ENCODE results near the gene ARFIP2. TPM values are rescaled to one million over a fixed set of nuclear protein-coding genes. Genes with fewer than 3 reads are reported as not detected.
"Not testable (repeated sequence)": the region's sequence is repeated elsewhere in the genome, so short reads cannot be mapped to it uniquely, and the experiment has no call there.

ARFIP2 gene, protein sequence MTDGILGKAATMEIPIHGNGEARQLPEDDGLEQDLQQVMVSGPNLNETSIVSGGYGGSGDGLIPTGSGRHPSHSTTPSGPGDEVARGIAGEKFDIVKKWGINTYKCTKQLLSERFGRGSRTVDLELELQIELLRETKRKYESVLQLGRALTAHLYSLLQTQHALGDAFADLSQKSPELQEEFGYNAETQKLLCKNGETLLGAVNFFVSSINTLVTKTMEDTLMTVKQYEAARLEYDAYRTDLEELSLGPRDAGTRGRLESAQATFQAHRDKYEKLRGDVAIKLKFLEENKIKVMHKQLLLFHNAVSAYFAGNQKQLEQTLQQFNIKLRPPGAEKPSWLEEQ
- total RNA-seq (ENCODE audit: low replicate concordance) = 60.9 and 77.3 TPM in 2 replicates
- long read RNA-seq, transcript ARFIP2-202 (8 exons, 1,868 nt) = minor isoform, 40 of 119 reads
- long read RNA-seq, transcript ARFIP2-201 (8 exons, 2,543 nt) = major isoform, 46 of 119 reads
- long read RNA-seq, transcript ARFIP2-203 (7 exons, 1,430 nt) = minor isoform, 7 of 119 reads
- long read RNA-seq, partial matches to known transcripts = 11 of 119 reads
- long read RNA-seq, other reads (novel, unspliced or antisense) = 15 of 119 reads

DNA sequence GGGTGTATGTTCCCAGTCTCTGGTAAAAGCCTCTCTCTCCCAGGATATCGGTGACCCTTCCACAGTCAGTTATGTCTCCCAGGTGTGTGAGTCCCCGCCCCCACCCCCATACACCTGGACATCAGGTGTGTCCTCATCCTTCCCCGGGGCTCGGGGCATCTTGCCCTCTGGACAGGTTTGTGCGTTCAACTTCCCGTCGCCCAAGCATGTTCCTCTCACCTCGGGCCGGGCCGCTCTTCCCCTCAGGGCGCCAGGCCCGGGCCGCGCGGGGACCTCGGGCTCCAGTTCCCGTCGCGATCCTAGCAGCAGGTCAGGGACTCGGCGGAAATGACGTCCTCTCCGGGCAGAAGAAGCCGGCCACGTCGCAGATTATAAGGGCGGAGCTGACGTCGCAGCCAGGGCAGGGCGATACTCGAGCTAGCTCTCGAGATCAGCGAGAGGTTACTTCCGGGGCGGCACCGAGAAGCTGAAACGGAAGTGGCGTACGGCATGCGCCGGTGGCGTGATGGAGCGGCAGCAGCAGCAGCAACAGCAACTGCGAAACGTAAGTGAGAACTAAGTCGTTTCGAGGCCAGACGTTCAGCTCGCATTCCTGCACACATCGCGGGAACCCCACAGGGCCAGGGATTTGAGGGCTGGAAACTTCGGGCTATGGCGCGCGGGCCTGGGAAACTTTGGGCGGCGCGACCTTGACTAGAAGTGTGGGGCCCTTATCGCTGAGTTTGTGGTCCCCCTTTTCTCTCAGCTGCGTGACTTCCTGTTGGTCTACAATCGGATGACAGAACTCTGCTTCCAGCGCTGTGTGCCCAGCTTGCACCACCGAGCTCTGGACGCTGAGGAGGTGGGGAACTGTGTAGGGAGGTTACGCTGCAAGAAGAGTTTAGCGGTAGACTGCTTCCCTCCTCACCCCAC lies at the start of gene ARFIP2, which contains the start of gene TIMM10B:
TSS of gene ARFIP2 (minus strand) at position 320 of the 912 bp plus-strand sequence. CDS start 910 bp downstream, outside the sequence.
TSS of gene TIMM10B (plus strand) at position 490 of the 912 bp plus-strand sequence. CDS start at position 506, 16 bp downstream.
- Mint-ChIP-seq H3K27me3 (no peaks in the 10 kb centered on the region), H3K27ac (peak within 1 kb of the TSS; percentile 99), H3K4me1 (ENCODE audit: unreplicated experiment) (peaks cover 23% of the 10 kb centered on the region), H3K36me3 (peaks cover 25% of the 10 kb centered on the region), H3K4me3 (peak within 1 kb of the TSS; percentile 98), H3K9me3 (no peaks in the 10 kb centered on the region)
- DNase-seq (ENCODE audit: extremely low spot score, unreplicated experiment) = peak; percentile 96
- TF ChIP-seq, protein P1, sequence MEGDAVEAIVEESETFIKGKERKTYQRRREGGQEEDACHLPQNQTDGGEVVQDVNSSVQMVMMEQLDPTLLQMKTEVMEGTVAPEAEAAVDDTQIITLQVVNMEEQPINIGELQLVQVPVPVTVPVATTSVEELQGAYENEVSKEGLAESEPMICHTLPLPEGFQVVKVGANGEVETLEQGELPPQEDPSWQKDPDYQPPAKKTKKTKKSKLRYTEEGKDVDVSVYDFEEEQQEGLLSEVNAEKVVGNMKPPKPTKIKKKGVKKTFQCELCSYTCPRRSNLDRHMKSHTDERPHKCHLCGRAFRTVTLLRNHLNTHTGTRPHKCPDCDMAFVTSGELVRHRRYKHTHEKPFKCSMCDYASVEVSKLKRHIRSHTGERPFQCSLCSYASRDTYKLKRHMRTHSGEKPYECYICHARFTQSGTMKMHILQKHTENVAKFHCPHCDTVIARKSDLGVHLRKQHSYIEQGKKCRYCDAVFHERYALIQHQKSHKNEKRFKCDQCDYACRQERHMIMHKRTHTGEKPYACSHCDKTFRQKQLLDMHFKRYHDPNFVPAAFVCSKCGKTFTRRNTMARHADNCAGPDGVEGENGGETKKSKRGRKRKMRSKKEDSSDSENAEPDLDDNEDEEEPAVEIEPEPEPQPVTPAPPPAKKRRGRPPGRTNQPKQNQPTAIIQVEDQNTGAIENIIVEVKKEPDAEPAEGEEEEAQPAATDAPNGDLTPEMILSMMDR (conservative IDR thresholded peaks at IDR 0.05) = no peak

DNA sequence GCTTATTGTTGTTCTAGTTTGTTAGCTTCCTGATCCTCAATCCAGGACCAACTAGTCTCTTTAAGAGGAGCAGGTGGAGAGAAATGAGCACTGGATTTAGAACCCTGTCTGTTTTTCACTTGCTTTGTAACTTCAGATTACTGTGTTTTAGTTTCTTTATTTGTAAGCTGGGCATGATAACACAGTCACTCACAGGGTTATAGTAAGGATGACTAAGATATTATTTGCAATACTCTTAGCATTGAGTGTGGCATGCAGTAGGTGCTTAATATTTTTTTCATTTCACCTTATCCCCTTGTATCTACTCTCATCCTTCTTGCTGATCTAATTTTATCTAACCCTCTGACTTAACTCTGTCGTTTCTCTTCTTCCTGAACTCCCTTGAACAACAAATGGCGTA lies 49.7 kb upstream of the ARFIP2 start:
- no peak for DNase-seq (ENCODE audit: extremely low spot score, unreplicated experiment)
- H3K4me3 Mint-ChIP-seq = no peak overlapping the region
- H3K27me3 Mint-ChIP-seq = no peaks in the 10 kb centered on the region
- H3K27ac Mint-ChIP-seq = no peak overlapping the region
- H3K36me3 Mint-ChIP-seq = peaks cover 4% of the 10 kb centered on the region
- no peaks in the 10 kb centered on the region for H3K4me1 Mint-ChIP-seq (ENCODE audit: unreplicated experiment)
- TF ChIP-seq, protein P1 (conservative IDR thresholded peaks at IDR 0.05) = no peak
- H3K9me3 Mint-ChIP-seq = no peaks in the 10 kb centered on the region

DNA sequence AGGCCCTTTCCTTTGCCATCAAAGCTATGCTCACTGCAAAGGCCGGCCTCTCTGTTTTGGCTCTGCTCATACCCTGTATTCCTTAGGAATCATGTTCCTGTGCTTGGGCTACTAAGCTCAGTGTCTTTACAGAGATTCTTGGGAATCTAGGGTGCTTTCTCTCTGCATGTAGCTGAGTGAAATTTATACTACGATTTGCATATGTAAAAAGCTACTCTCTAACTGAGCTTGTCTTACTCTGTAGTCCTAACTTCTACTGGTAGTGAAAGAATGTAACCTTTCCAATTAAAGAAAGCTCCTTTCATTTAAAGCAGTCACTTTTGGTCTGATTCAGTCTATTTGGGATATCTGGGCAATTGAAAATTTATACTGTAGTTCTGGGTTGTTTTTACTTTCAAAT lies 48.1 kb upstream of the ARFIP2 start:
- H3K27me3 Mint-ChIP-seq = no peaks in the 10 kb centered on the region
- no peak for DNase-seq (ENCODE audit: extremely low spot score, unreplicated experiment)
- TF ChIP-seq, protein P1 (conservative IDR thresholded peaks at IDR 0.05) = no peak
- H3K27ac Mint-ChIP-seq = no peak overlapping the region
- no peaks in the 10 kb centered on the region for H3K4me1 Mint-ChIP-seq (ENCODE audit: unreplicated experiment)
- no peak overlapping the region for H3K4me3 Mint-ChIP-seq
- no peaks in the 10 kb centered on the region for H3K36me3 Mint-ChIP-seq
- no peaks in the 10 kb centered on the region for H3K9me3 Mint-ChIP-seq

DNA sequence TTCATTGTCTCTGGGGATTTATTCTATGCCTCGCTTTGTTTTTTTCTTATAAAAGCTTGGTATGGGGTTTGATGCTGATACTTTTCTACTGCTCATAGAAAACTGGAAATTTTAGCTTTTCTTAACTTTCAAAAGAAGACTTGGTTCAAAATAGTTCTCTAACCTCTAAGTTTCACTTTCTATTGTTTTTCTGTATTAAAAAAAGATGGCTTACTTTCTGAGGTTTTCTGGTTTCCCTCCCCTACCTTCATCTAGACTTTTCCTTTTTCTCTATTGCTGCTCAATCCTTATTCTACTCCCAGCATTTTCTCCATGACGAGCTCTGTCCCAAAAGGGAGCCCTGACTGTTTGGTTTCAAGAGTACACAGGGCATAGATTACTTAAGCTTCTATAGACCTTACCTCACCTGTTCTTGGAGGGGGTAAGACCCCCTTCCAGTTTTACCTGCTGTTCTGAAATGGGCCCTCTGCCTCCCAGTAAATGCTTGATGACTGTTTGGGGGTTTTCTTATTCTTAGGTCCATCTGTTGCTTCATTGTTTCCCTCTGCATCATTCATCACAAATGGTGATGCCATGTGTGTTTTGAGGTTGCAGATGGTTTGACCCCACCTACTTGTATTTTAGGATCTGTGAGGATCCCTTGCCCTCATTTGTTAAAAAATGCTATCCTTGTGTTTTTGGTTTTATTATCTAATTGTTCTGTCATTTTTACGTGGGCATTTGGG lies 45.4 kb upstream of the ARFIP2 start:
- no peaks in the 10 kb centered on the region for H3K4me1 Mint-ChIP-seq (ENCODE audit: unreplicated experiment)
- no peak for DNase-seq (ENCODE audit: extremely low spot score, unreplicated experiment)
- TF ChIP-seq, protein P1 (conservative IDR thresholded peaks at IDR 0.05) = no peak
- no peaks in the 10 kb centered on the region for H3K27me3 Mint-ChIP-seq
- no peaks in the 10 kb centered on the region for H3K36me3 Mint-ChIP-seq
- no peak overlapping the region for H3K27ac Mint-ChIP-seq
- no peak overlapping the region for H3K4me3 Mint-ChIP-seq
- no peaks in the 10 kb centered on the region for H3K9me3 Mint-ChIP-seq

DNA sequence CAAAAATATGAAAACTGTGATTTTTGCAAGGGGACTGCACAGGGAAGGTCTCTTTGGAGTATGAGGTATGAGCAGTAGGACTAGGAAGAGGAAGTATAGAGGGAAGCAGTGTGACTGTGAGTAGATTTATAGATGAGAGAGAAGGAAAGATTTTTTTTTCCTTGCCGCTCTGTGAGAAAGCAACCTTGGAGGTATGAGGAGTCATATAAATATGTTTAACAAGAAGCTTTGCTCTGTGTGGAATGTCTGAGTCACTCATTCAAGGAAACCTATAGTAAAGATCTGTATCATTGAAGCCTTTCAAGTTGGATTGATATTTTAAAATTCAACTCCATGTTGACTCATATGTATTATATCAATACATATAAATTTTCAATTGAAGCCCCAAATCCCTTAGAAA lies 42.1 kb upstream of the ARFIP2 start:
- Mint-ChIP-seq H3K4me3 (no peak overlapping the region), H3K36me3 (peaks cover 7% of the 10 kb centered on the region), H3K9me3 (no peaks in the 10 kb centered on the region), H3K4me1 (ENCODE audit: unreplicated experiment) (no peaks in the 10 kb centered on the region), H3K27me3 (no peaks in the 10 kb centered on the region), H3K27ac (no peak overlapping the region)
- DNase-seq (ENCODE audit: extremely low spot score, unreplicated experiment) = no peak
- TF ChIP-seq, protein P1 (conservative IDR thresholded peaks at IDR 0.05) = no peak

DNA sequence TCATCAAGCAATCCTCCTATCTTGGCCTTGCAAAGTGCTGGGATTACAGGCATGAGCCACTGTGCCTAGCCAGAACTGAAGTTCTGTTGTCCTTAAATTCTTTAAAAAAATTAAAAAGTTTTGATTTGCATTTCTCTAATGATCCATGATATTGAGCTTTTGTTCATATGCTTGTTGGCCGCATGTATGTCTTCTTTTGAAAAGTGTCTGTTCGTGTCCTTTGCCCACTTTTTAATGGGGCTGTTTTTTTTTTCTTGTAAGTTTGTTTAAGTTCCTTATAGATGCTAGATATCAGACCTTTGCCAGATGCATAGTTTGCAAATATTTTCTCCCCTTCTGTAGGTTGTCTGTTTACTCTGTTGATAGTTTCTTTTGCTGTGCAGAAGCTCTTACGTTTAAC lies 40.8 kb upstream of the ARFIP2 start:
- not testable (repeated sequence) for H3K9me3 Mint-ChIP-seq; H3K4me1 Mint-ChIP-seq (ENCODE audit: unreplicated experiment); H3K27ac Mint-ChIP-seq; H3K36me3 Mint-ChIP-seq; DNase-seq (ENCODE audit: extremely low spot score, unreplicated experiment); H3K4me3 Mint-ChIP-seq; H3K27me3 Mint-ChIP-seq

Data from type B pancreatic cell (in vitro differentiated cells).